Mammary epithelial cell (primary cell): Measurements from ENCODE around the gene ZDHHC24.

ENCODE experiments used
- EZH2 ChIP-seq: IDR thresholded peaks from 2 replicates; pipeline ENCODE4 v1.6.1; 2012; ENCODE audit warnings: low read length, inconsistent platforms, borderline replicate concordance
- TF ChIP-seq, protein P1 (sequence below), 2 donors: IDR thresholded peaks in 1 of 2; conservative IDR thresholded peaks in 1 of 2; 2 replicates each; pipeline ENCODE4 v1.5.1; 2011 to 2012; ENCODE audit warnings: inconsistent platforms in 2 of 2, low read length in 2 of 2, mild to moderate bottlenecking in 2 of 2, control low read depth in 1 of 2, low read depth in 1 of 2; ENCODE audit not compliant: insufficient read depth in 1 of 2; ENCODE audit errors: extremely low read depth in 1 of 2

DNA sequence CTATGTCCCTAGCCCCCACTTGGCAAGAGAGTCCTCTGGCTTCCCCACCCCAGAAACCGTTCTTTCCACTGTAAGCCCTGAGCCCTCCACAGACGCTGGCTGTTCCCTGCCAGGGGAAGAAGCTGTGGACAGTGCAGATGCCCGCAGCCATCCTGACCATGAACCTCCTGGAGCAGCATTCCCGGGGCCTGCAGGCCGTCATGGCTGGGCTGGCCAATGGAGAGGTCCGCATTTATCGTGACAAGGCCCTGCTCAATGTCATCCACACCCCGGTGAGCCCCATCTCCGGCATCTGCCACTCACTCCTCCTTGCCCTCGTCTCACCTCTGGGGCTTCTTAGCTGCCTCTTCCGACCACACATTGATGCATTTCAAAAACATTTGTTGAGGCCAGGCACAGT, 22.2 kb downstream of the ZDHHC24 start:
- TF ChIP-seq, protein P1, sequence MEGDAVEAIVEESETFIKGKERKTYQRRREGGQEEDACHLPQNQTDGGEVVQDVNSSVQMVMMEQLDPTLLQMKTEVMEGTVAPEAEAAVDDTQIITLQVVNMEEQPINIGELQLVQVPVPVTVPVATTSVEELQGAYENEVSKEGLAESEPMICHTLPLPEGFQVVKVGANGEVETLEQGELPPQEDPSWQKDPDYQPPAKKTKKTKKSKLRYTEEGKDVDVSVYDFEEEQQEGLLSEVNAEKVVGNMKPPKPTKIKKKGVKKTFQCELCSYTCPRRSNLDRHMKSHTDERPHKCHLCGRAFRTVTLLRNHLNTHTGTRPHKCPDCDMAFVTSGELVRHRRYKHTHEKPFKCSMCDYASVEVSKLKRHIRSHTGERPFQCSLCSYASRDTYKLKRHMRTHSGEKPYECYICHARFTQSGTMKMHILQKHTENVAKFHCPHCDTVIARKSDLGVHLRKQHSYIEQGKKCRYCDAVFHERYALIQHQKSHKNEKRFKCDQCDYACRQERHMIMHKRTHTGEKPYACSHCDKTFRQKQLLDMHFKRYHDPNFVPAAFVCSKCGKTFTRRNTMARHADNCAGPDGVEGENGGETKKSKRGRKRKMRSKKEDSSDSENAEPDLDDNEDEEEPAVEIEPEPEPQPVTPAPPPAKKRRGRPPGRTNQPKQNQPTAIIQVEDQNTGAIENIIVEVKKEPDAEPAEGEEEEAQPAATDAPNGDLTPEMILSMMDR (conservative IDR thresholded peaks at IDR 0.05 in 1 of 2, IDR thresholded peaks at IDR 0.05 in 1 of 2; ENCODE audit: extremely low read depth in 1 of 2, insufficient read depth in 1 of 2, low read depth in 1 of 2, low read length in 2 of 2): no peak
- TF ChIP-seq EZH2: no peak
